EH (cell line): Measurements from ENCODE around the gene CCDC34.
"Not testable (repeated sequence)": the region's sequence is repeated elsewhere in the genome, so short reads cannot be mapped to it uniquely, and the experiment has no call there.

ENCODE experiments used
- DNase-seq: peaks from one replicate; pipeline ENCODE4 v3.0.0-alpha.2; 2015; ENCODE audit warnings: low read depth

CCDC34 gene

GRCh38 chr11:27361649-27362431 lies 1.2 kb downstream of the CCDC34 start:
- no peak for DNase-seq

- no peak for DNase-seq
Observed at GRCh38 chr11:27358296-27358695, 4.7 kb downstream of the CCDC34 start.

GRCh38 chr11:27357250-27357649 lies 5.8 kb downstream of the CCDC34 start:
- DNase-seq: no peak

GRCh38 chr11:27356624-27357222 lies 6.3 kb downstream of the CCDC34 start:
- no peak for DNase-seq

- DNase-seq: no peak
Observed at GRCh38 chr11:27355575-27356104, 7.4 kb downstream of the CCDC34 start.

- DNase-seq: no peak
Observed at GRCh38 chr11:27354359-27354965, 8.6 kb downstream of the CCDC34 start.

- DNase-seq: peak; percentile 44
Observed at GRCh38 chr11:27353593-27354358, 9.2 kb downstream of the CCDC34 start.

GRCh38 chr11:27352781-27353180 lies 10.2 kb downstream of the CCDC34 start:
- DNase-seq: no peak

- peak; percentile 69 for DNase-seq
Observed at GRCh38 chr11:27350511-27350910, 12.5 kb downstream of the CCDC34 start.

GRCh38 chr11:27349919-27350318 lies 13.1 kb downstream of the CCDC34 start:
- DNase-seq: no peak

- no peak for DNase-seq
Observed at GRCh38 chr11:27348340-27348873, 14.6 kb downstream of the CCDC34 start.

- no peak for DNase-seq
Observed at GRCh38 chr11:27347359-27348339, 15.4 kb downstream of the CCDC34 start.

GRCh38 chr11:27339941-27340340 lies 23.1 kb downstream of the CCDC34 start:
- DNase-seq: no peak

GRCh38 chr11:27334764-27335163 lies 28.3 kb downstream of the CCDC34 start:
- DNase-seq: not testable (repeated sequence)

GRCh38 chr11:27331981-27332380 lies 31.0 kb downstream of the CCDC34 start:
- peak; percentile 78 for DNase-seq

GRCh38 chr11:27330633-27331270 lies 32.3 kb downstream of the CCDC34 start:
- no peak for DNase-seq

GRCh38 chr11:27329867-27330632 lies 33.0 kb downstream of the CCDC34 start:
- DNase-seq: no peak

- no peak for DNase-seq
Observed at GRCh38 chr11:27328614-27329013, 34.4 kb downstream of the CCDC34 start.

GRCh38 chr11:27327064-27327463 lies 36.0 kb downstream of the CCDC34 start:
- not testable (repeated sequence) for DNase-seq
